ENCODE measurements around the gene CCDC92. TPM values are rescaled to one million over a fixed set of nuclear protein-coding genes. Genes with fewer than 3 reads are reported as not detected.

Gene CCDC92
- total and polyA plus RNA-seq, 12 donors, result 7.8 to 65.9 (median 23.7) TPM

DNA sequence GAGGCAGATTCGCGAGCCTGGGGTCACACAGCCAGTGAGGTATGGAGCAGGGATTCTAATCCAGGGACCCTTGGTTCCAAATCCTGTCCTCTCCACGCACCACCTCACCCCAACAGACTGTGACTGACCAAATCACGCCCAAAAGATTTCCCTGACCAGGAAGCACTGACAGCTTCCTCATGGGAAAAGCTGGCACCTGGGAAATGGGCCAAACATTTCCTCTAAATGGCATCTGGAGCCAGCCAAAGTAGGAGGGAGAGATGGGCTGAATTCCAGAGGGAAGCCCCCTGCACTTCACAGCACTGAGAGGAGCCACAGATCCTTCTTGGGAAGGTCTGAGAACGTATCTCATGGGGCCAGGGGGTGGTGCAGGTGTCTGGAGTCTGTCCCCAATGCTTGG is 28.8 kb downstream of the CCDC92 start:
- TF ChIP-seq, protein P1, sequence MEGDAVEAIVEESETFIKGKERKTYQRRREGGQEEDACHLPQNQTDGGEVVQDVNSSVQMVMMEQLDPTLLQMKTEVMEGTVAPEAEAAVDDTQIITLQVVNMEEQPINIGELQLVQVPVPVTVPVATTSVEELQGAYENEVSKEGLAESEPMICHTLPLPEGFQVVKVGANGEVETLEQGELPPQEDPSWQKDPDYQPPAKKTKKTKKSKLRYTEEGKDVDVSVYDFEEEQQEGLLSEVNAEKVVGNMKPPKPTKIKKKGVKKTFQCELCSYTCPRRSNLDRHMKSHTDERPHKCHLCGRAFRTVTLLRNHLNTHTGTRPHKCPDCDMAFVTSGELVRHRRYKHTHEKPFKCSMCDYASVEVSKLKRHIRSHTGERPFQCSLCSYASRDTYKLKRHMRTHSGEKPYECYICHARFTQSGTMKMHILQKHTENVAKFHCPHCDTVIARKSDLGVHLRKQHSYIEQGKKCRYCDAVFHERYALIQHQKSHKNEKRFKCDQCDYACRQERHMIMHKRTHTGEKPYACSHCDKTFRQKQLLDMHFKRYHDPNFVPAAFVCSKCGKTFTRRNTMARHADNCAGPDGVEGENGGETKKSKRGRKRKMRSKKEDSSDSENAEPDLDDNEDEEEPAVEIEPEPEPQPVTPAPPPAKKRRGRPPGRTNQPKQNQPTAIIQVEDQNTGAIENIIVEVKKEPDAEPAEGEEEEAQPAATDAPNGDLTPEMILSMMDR (IDR thresholded peaks at IDR 0.05), result no peak
- TF ChIP-seq POLR2A (IDR thresholded peaks at IDR 0.05), result no peak
- DNase-seq, result no peak
- peaks cover 0 to 6% of the 10 kb centered on the region in 2 donors for H3K36me3 ChIP-seq (replicated peaks in 1 of 2)
- intact Hi-C loops (cut with DNase I), result no loop called here
- no peak overlapping the region for H3K27ac ChIP-seq
- WGBS, 4 donors, result 87 to 100% (median 90%) methylated on average over 1 to 5 of the region's 5 CpGs
- no peaks in the 10 kb centered on the region for H3K9me3 ChIP-seq (replicated peaks in 1 of 3)
- no peaks in the 10 kb centered on the region for H3K4me1 ChIP-seq (replicated peaks in 1 of 2)
- H3K27me3 ChIP-seq, result no peaks in the 10 kb centered on the region
- H3K4me3 ChIP-seq, result no peak overlapping the region

DNA sequence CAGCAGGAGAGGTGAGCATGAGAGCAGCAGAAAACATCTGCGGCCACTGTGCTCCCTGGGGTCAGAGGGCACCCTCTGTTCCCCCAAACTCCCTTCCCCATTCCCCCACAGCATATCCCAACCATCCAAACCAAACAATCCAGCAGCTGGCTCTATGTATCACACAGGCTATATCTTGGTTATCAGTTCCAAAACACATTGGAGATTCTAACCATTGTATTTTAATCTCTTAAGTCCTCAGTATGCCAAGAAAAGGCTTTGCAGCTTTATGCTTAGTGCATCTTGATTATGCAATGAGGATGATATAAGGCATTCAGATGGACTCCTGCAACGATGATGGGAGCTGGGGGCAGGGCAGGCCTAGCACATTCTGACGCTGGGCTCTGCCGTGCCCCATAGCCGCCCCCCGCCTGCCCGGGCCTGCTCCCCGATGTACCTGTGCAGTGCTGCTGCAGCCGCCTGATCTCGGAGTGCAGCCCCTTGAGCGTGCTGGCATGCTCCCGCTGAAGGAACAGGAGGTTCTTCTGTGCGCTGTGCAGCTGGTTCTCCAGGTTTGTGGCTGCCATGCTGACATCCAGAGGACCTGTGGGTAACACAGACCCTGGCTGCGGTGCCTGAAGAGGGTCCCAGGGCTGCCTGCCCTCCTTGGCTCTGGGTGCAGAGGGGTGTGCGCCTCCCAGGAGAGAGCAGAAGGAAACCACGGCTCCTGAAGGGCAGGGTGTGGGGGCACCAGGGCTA is 29.6 kb downstream of the CCDC92 start:
- Histone ChIP-seq H3K4me1 (replicated peaks in 1 of 2) (no peaks in the 10 kb centered on the region), H3K36me3 (replicated peaks in 1 of 2) (peaks cover 0 to 6% of the 10 kb centered on the region in 2 donors), H3K27me3 (no peaks in the 10 kb centered on the region), H3K4me3 (no peak overlapping the region), H3K9me3 (replicated peaks in 1 of 3) (no peaks in the 10 kb centered on the region), H3K27ac (no peak overlapping the region)
- intact Hi-C loops (cut with DNase I), result no loop called here
- TF ChIP-seq, protein P1 (IDR thresholded peaks at IDR 0.05), result no peak
- no peak for TF ChIP-seq POLR2A (IDR thresholded peaks at IDR 0.05)
- DNase-seq, result no peak
- 84 to 93% (median 90%) methylated on average over 4 to 16 of the region's 16 CpGs for WGBS, 4 donors

DNA sequence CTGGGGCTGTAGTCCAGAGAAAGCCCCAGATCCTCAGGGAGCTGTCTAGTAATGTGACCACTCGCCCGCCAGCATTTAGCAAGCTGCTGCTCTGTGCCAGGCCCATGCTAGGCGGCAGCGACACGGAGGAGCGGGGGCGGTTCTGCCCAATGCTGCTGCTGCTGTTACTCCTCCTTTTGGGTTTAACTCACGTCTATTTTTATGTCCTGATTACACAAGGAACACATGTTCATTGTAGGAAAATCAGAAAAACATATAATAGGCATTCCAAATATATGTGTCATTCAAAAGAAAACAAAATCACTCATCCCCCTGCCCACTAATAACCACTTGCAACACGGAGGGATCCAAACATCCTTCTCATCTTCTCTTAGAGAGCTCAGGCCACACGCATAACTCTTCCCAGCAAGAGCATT is 30.4 kb downstream of the CCDC92 start:
- Histone ChIP-seq H3K27ac (no peak overlapping the region), H3K9me3 (replicated peaks in 1 of 3) (no peaks in the 10 kb centered on the region), H3K27me3 (no peaks in the 10 kb centered on the region), H3K36me3 (replicated peaks in 1 of 2) (peaks cover 0 to 7% of the 10 kb centered on the region in 2 donors), H3K4me1 (replicated peaks in 1 of 2) (no peaks in the 10 kb centered on the region), H3K4me3 (no peak overlapping the region)
- DNase-seq, result no peak
- WGBS, 4 donors, result 90 to 94% (median 92%) methylated on average over 8 to 10 of the region's 10 CpGs
- TF ChIP-seq POLR2A (IDR thresholded peaks at IDR 0.05), result no peak
- TF ChIP-seq, protein P1 (IDR thresholded peaks at IDR 0.05), result no peak
- intact Hi-C loops (cut with DNase I), result no loop called here

DNA sequence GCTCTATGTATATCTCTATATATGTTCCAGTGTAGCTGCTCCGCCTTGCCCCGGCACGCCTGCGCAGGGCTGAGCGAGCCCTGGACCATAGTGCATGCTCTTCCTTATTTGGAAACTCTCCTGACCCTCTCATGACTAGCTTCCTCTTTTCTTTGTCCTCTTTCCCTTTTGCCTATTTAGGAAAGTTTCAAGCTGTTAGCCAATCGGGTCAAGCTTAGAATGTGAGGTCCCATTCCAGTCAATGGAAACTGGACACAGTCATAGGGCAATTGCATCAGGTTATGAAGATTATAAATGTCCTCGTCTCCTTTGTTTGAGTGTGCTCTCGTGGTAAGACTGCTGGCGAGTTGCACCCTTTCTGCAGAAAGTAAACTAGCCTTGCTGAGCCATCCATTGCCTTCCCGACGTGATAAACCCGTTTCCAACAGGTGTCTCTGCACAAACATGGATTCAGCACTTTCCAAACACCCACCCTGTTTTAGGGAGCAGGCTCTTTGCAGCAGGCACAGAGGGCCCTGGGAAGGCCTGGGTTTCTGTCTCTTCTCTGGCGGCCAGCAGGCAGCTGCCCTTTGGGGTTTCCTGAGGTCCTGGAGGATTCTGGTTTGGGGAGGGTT is 30.9 kb downstream of the CCDC92 start:
- H3K27me3 ChIP-seq, result no peaks in the 10 kb centered on the region
- no peaks in the 10 kb centered on the region for H3K4me1 ChIP-seq (replicated peaks in 1 of 2)
- no peaks in the 10 kb centered on the region for H3K9me3 ChIP-seq (replicated peaks in 1 of 3)
- DNase-seq, result no peak
- H3K27ac ChIP-seq, result no peak overlapping the region
- 88 to 94% (median 90%) methylated on average over 12 to 13 of the region's 13 CpGs for WGBS, 4 donors
- H3K36me3 ChIP-seq (replicated peaks in 1 of 2), result peaks cover 0 to 12% of the 10 kb centered on the region in 2 donors
- intact Hi-C loops (cut with DNase I), result no loop called here
- H3K4me3 ChIP-seq, result no peak overlapping the region
- TF ChIP-seq POLR2A (IDR thresholded peaks at IDR 0.05), result no peak
- TF ChIP-seq, protein P1 (IDR thresholded peaks at IDR 0.05), result no peak
